Liver (tissue), 9 donors: ENCODE results near the gene HOXB13. TPM values are rescaled to one million over a fixed set of nuclear protein-coding genes. Genes with fewer than 3 reads are reported as not detected.

Source experiments
- DNase-seq: peaks from one replicate; pipeline ENCODE4 v3.0.0-alpha.2; 2017; ENCODE audit warnings: low spot score
- H3K27ac ChIP-seq, 2 donors: one replicate each; pipeline ENCODE4 v1.7.0; 2013; ENCODE audit warnings: inconsistent platforms in 2 of 2, low read length in 2 of 2, control low read depth in 1 of 2, low read depth in 1 of 2, mild to moderate bottlenecking in 1 of 2
- H3K27me3 ChIP-seq, 4 donors: one replicate each; pipeline versions ENCODE4 v1.6.1 to v1.7.0; 2013; ENCODE audit warnings: low read length in 3 of 4, inconsistent platforms in 1 of 4, mild to moderate bottlenecking in 1 of 4, moderate library complexity in 1 of 4; ENCODE audit not compliant: control insufficient read depth in 4 of 4, insufficient read depth in 4 of 4
- H3K36me3 ChIP-seq, 4 donors: one replicate each; pipeline versions ENCODE4 v1.6.1 to v1.7.0; 2013; ENCODE audit warnings: low read length in 3 of 4, mild to moderate bottlenecking in 3 of 4, low read depth in 1 of 4, moderate library complexity in 1 of 4; ENCODE audit not compliant: control insufficient read depth in 4 of 4, insufficient read depth in 3 of 4
- H3K4me1 ChIP-seq, 4 donors: one replicate each; pipeline versions ENCODE4 v1.6.1 to v1.7.0; 2013; ENCODE audit warnings: low read length in 3 of 4, mild to moderate bottlenecking in 3 of 4, moderate library complexity in 1 of 4; ENCODE audit not compliant: control insufficient read depth in 4 of 4, insufficient read depth in 4 of 4
- H3K4me3 ChIP-seq, 3 donors: one replicate each; pipeline versions ENCODE4 v1.6.1 to v1.7.0; 2013; ENCODE audit warnings: low read length in 3 of 3, control low read depth in 1 of 3, low read depth in 1 of 3, mild to moderate bottlenecking in 1 of 3
- H3K9ac ChIP-seq, 2 donors: one replicate each; pipeline ENCODE4 v1.7.0; 2013; ENCODE audit warnings: low read length in 2 of 2, mild to moderate bottlenecking in 2 of 2, moderate library complexity in 2 of 2, control low read depth in 1 of 2, low read depth in 1 of 2
- H3K9me3 ChIP-seq, 4 donors: one replicate each; pipeline versions ENCODE4 v1.6.1 to v1.7.0; 2013; ENCODE audit warnings: low read length in 3 of 4; ENCODE audit not compliant: control insufficient read depth in 4 of 4
- ATF3 ChIP-seq: IDR thresholded peaks from 2 replicates; pipeline ENCODE4 v1.6.1; 2016; ENCODE audit warnings: antibody characterized with exemption
- CTCF ChIP-seq: fragments of 150-350 bp; IDR thresholded peaks from 2 replicates; pipeline ENCODE4 v1.5.1; 2017; ENCODE audit warnings: improper control_type of control experiment, low read depth, low read length; ENCODE audit not compliant: missing input control
- EGR1 ChIP-seq, 2 donors: IDR thresholded peaks; 2 replicates each; pipeline ENCODE4 v1.6.1; 2016 to 2018; ENCODE audit warnings: antibody characterized with exemption in 2 of 2, low read depth in 2 of 2
- FOXA1 ChIP-seq: IDR thresholded peaks from 2 replicates; pipeline ENCODE4 v1.6.1; 2016; ENCODE audit warnings: antibody characterized with exemption
- FOXA2 ChIP-seq: IDR thresholded peaks from 2 replicates; pipeline ENCODE4 v1.6.1; 2016; ENCODE audit warnings: antibody characterized with exemption
- GABPA ChIP-seq, 2 donors: IDR thresholded peaks in 1 of 2; conservative IDR thresholded peaks in 1 of 2; 2 replicates each; pipeline ENCODE4 v1.6.1; 2016; ENCODE audit warnings: antibody characterized with exemption in 2 of 2, mild to moderate bottlenecking in 1 of 2, moderate library complexity in 1 of 2
- HNF4A ChIP-seq, 2 donors: conservative IDR thresholded peaks; 2 replicates each; pipeline ENCODE4 v1.6.1; 2016; ENCODE audit warnings: antibody characterized with exemption in 2 of 2, mild to moderate bottlenecking in 2 of 2
- HNF4G ChIP-seq: IDR thresholded peaks from 2 replicates; pipeline ENCODE4 v1.6.1; 2016; ENCODE audit warnings: antibody characterized with exemption
- JUND ChIP-seq, 2 donors: IDR thresholded peaks; 2 replicates each; pipeline ENCODE4 v1.6.1; 2016; ENCODE audit warnings: antibody characterized with exemption in 2 of 2
- MAX ChIP-seq: IDR thresholded peaks from 2 replicates; pipeline ENCODE4 v1.6.1; 2016; ENCODE audit warnings: antibody characterized with exemption
- NR2F2 ChIP-seq: IDR thresholded peaks from 2 replicates; pipeline ENCODE4 v1.6.1; 2016; ENCODE audit warnings: antibody characterized with exemption
- RAD21 ChIP-seq, 2 donors: IDR thresholded peaks; 2 replicates each; pipeline ENCODE4 v1.6.1; 2016; ENCODE audit warnings: antibody characterized with exemption in 2 of 2, mild to moderate bottlenecking in 2 of 2
- RXRA ChIP-seq, 2 donors: IDR thresholded peaks; 2 replicates each; pipeline ENCODE4 v1.6.1; 2017 to 2018; ENCODE audit warnings: antibody characterized with exemption in 2 of 2, mild to moderate bottlenecking in 1 of 2
- SP1 ChIP-seq: IDR thresholded peaks from 2 replicates; pipeline ENCODE4 v1.6.1; 2018; ENCODE audit warnings: antibody characterized with exemption, mild to moderate bottlenecking
- TAF1 ChIP-seq: conservative IDR thresholded peaks from 2 replicates; pipeline ENCODE4 v1.6.1; 2016; ENCODE audit warnings: antibody characterized with exemption, mild to moderate bottlenecking
- YY1 ChIP-seq: IDR thresholded peaks from 2 replicates; pipeline ENCODE4 v1.6.1; 2016; ENCODE audit warnings: antibody characterized with exemption, mild to moderate bottlenecking
- ZBTB33 ChIP-seq: IDR thresholded peaks from 2 replicates; pipeline ENCODE4 v1.6.1; 2016; ENCODE audit warnings: antibody characterized with exemption
- WGBS: extraction: QIAGEN DNeasy Blood & Tissue Kit; methylation state at CpG from one replicate; pipeline ENCODE4 v1.1.7; 2013; 5-methylcytosine and 5-hydroxymethylcytosine counted together
- polyA plus RNA-seq, 2 donors: library from polyadenylated mRNA; stranded (reverse) in 1 of 2; unstranded in 1 of 2; fragments of 200-250 nt in 1 of 2; fragments of >200 nt in 1 of 2; fragmentation: Nextera tagmentation in 1 of 2; extraction: Ambion mirVana in 1 of 2; gene quantifications; one replicate each; pipeline versions ENCODE4 v1.2.1 to v1.2.3, GENCODE V29; 2013 to 2015
- total RNA-seq, 2 donors: library from RNA; depleted of rRNA; stranded (reverse); fragments of >200 nt; gene quantifications; one replicate each; pipeline ENCODE4 v1.2.3, GENCODE V29; 2014
- TF ChIP-seq, protein P1 (sequence below): IDR thresholded peaks from 2 replicates; pipeline ENCODE4 v1.6.1; 2016; ENCODE audit warnings: antibody characterized with exemption, mild to moderate bottlenecking
- donor health status: healthy.
- donor health status: healthy.
- donor health status: healthy.
- donor health status: healthy.
- donor health status: healthy.

The HOXB13 gene
- total and polyA plus RNA-seq, 4 donors = not detected

GRCh38 chr17:48711128-48711527 lies 17.4 kb downstream of the HOXB13 start:
- WGBS = 64% methylated on average over 4 of the region's 4 CpGs
- Histone ChIP-seq H3K9me3 (no peaks in the 10 kb centered on the region), H3K27ac (no peak overlapping the region), H3K4me3 (no peak overlapping the region), H3K36me3 (no peaks in the 10 kb centered on the region), H3K27me3 (peaks cover 2 to 20% (median 10%) of the 10 kb centered on the region in 4 donors), H3K9ac (no peak overlapping the region), H3K4me1 (no peaks in the 10 kb centered on the region)
- DNase-seq = no peak
- no peak for TF ChIP-seq GABPA (IDR thresholded peaks at IDR 0.05 in 1 of 2, conservative IDR thresholded peaks at IDR 0.05 in 1 of 2)
- no peak for TF ChIP-seq ZBTB33
- TF ChIP-seq RXRA (IDR thresholded peaks at IDR 0.05) = no peak
- TF ChIP-seq HNF4G = no peak
- TF ChIP-seq SP1 = no peak
- TF ChIP-seq FOXA1 = no peak
- no peak for TF ChIP-seq JUND (IDR thresholded peaks at IDR 0.05)
- TF ChIP-seq, protein P1, sequence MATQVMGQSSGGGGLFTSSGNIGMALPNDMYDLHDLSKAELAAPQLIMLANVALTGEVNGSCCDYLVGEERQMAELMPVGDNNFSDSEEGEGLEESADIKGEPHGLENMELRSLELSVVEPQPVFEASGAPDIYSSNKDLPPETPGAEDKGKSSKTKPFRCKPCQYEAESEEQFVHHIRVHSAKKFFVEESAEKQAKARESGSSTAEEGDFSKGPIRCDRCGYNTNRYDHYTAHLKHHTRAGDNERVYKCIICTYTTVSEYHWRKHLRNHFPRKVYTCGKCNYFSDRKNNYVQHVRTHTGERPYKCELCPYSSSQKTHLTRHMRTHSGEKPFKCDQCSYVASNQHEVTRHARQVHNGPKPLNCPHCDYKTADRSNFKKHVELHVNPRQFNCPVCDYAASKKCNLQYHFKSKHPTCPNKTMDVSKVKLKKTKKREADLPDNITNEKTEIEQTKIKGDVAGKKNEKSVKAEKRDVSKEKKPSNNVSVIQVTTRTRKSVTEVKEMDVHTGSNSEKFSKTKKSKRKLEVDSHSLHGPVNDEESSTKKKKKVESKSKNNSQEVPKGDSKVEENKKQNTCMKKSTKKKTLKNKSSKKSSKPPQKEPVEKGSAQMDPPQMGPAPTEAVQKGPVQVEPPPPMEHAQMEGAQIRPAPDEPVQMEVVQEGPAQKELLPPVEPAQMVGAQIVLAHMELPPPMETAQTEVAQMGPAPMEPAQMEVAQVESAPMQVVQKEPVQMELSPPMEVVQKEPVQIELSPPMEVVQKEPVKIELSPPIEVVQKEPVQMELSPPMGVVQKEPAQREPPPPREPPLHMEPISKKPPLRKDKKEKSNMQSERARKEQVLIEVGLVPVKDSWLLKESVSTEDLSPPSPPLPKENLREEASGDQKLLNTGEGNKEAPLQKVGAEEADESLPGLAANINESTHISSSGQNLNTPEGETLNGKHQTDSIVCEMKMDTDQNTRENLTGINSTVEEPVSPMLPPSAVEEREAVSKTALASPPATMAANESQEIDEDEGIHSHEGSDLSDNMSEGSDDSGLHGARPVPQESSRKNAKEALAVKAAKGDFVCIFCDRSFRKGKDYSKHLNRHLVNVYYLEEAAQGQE = no peak
- TF ChIP-seq FOXA2 = no peak
- no peak for TF ChIP-seq NR2F2
- no peak for TF ChIP-seq ATF3
- no peak for TF ChIP-seq TAF1
- TF ChIP-seq CTCF = no peak
- TF ChIP-seq YY1 = no peak
- TF ChIP-seq HNF4A (conservative IDR thresholded peaks at IDR 0.05) = no peak
- no peak for TF ChIP-seq RAD21 (IDR thresholded peaks at IDR 0.05)
- TF ChIP-seq MAX = no peak
- no peak for TF ChIP-seq EGR1 (IDR thresholded peaks at IDR 0.05; ENCODE audit: low read depth in 2 of 2)
